ENCODE data around the gene ADISSP. TPM values are rescaled to one million over a fixed set of nuclear protein-coding genes. Genes with fewer than 3 reads are reported as not detected.
A peak's percentile ranks its signal among the peaks of the same experiment; 100 is the strongest.

The ADISSP gene
- total and polyA plus RNA-seq, 11 donors: 7.8 to 22.2 (median 13.7) TPM

DNA sequence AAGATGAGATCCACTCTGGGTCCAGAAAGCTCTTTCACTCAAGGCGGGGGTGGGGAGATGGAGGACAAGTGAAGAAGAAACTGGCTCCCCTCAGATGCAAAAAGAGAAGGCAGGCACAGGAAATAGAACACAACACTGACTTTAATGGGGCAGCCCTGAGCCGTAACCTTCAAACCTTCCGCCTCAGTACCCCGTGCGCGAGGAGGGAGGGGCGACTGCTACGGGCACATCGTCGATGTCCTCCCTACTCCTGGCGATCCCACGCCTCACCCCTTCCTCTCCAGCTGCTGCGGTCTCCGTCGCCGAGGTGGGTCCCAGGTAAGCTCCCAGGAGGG is 9.8 kb upstream of the ADISSP start:
- Histone ChIP-seq H3K9me3 (peaks cover 0 to 4% (median 0%) of the 10 kb centered on the region in 12 donors), H3K4me1 (peaks cover 0 to 28% (median 20%) of the 10 kb centered on the region in 12 donors), H3K36me3 (no peaks in the 10 kb centered on the region), H3K4me3 (peak overlapping the region; percentile 21 to 64 (median 50)), H3K27ac (peak overlapping the region in 2 of 12 donors; percentile 9 to 22), H3K27me3 (peaks cover 0 to 5% (median 0%) of the 10 kb centered on the region in 9 donors)
- no peak for TF ChIP-seq POLR2A (IDR thresholded peaks at IDR 0.05)
- TF ChIP-seq, protein P1, sequence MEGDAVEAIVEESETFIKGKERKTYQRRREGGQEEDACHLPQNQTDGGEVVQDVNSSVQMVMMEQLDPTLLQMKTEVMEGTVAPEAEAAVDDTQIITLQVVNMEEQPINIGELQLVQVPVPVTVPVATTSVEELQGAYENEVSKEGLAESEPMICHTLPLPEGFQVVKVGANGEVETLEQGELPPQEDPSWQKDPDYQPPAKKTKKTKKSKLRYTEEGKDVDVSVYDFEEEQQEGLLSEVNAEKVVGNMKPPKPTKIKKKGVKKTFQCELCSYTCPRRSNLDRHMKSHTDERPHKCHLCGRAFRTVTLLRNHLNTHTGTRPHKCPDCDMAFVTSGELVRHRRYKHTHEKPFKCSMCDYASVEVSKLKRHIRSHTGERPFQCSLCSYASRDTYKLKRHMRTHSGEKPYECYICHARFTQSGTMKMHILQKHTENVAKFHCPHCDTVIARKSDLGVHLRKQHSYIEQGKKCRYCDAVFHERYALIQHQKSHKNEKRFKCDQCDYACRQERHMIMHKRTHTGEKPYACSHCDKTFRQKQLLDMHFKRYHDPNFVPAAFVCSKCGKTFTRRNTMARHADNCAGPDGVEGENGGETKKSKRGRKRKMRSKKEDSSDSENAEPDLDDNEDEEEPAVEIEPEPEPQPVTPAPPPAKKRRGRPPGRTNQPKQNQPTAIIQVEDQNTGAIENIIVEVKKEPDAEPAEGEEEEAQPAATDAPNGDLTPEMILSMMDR (IDR thresholded peaks at IDR 0.05): no peak
- no peak for DNase-seq
- intact Hi-C loops (cut with DNase I): loop anchor here in 3 of 10 donors (10.0 kb wide), 3 partner anchors 63 to 313 kb away; partner anchors contain the start of gene SIGLEC1 (in 1 of the 3)
- ATAC-seq: peak in 1 of 4 donors; percentile 1
- 11 to 18% (median 13%) methylated on average over 15 to 16 of the region's 16 CpGs for WGBS, 4 donors

DNA sequence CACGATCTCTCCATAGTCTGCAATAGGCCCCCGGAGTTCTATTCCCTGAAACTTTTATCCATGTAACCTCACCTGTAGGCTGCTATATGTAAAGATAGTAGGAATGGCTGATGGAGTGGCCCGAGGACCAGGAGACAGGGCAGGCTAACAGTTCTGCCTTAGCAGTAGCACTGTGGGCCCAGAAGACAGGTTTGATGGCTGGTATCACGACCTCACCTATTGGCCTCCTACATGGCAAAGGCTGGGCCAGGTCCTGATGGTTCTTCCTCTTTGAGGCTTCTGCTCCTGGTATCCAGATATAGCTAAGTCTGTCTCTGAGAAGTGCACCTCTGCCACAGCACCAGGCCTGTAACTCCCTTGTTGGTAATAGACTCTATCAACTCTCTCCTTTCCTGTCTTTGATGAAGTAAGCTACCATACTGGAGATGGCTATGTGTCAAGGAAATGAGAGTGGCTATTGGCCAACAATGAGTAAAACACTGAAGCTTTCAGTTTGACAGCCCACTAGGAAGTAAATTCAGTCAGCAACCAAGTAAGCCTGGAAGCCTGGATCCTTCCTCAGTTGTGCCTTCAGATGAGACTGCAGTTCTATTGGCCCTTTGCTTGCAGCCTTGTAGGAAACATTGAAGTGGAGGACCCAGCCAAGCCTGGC is 8.0 kb upstream of the ADISSP start:
- 84 to 92% (median 91%) methylated on average over 4 of the region's 4 CpGs for WGBS, 4 donors
- intact Hi-C loops (cut with DNase I): loop anchor here in 4 of 10 donors (2.0 to 10.0 kb wide), 4 partner anchors 21 to 311 kb away; partner anchors contain the start of gene SIGLEC1 (in 1 of the 4)
- peaks cover 0 to 4% (median 0%) of the 10 kb centered on the region in 12 donors for H3K9me3 ChIP-seq

DNA sequence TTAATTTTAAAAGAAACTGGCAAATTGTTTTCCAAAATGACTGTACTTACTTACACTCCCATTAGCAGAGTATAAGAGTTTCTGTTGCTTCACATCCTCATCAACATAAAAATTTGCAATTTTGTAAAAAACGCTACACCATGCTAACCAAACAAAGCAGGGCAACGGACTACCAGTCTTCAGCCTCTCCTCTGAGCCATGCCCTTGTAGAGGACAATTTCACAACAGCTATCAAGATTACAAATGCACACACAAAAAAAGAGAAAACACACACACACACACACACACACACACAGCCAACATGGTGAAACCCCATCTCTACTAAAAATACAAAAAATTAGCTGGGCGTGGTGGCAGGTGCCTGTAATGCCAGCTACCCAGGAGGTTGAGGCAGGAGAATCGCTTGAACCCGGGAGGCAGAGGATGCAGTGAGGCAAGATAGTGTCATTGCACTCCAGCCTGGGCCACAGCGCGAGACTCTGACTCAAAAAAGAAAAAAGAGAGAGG is 4.1 kb upstream of the ADISSP start:
- H3K27ac ChIP-seq: no peak overlapping the region
- WGBS, 4 donors: 82 to 88% (median 84%) methylated on average over 7 of the region's 7 CpGs

More for the DNA sequence above, 8.0 kb upstream of the ADISSP start:
- Histone ChIP-seq H3K4me3 (no peak overlapping the region), H3K27ac (no peak overlapping the region), H3K4me1 (peaks cover 0 to 19% (median 15%) of the 10 kb centered on the region in 12 donors), H3K36me3 (no peaks in the 10 kb centered on the region), H3K27me3 (peaks cover 0 to 5% (median 0%) of the 10 kb centered on the region in 9 donors)
- no peak for DNase-seq
- TF ChIP-seq POLR2A (IDR thresholded peaks at IDR 0.05): no peak
- TF ChIP-seq, protein P1 (IDR thresholded peaks at IDR 0.05): no peak
- ATAC-seq: no peak

More for the DNA sequence above, 4.1 kb upstream of the ADISSP start:
- no peak for TF ChIP-seq POLR2A (IDR thresholded peaks at IDR 0.05)
- TF ChIP-seq, protein P1 (IDR thresholded peaks at IDR 0.05): no peak
- Histone ChIP-seq H3K27me3 (no peaks in the 10 kb centered on the region), H3K36me3 (no peaks in the 10 kb centered on the region), H3K4me1 (peaks cover 0 to 21% (median 15%) of the 10 kb centered on the region in 12 donors), H3K4me3 (no peak overlapping the region), H3K9me3 (peaks cover 0 to 4% (median 0%) of the 10 kb centered on the region in 12 donors)
- ATAC-seq: no peak
- DNase-seq: peak in 1 of 5 donors; percentile 3
- intact Hi-C loops (cut with DNase I): loop anchor here in 3 of 10 donors (10.0 kb wide), 3 partner anchors 57 to 307 kb away; partner anchors contain the start of gene SIGLEC1 (in 1 of the 3)

Data from heart left ventricle (tissue), 16 donors.